H9 (cell line): ENCODE results near the gene CERK. TPM values are rescaled to one million over a fixed set of nuclear protein-coding genes. Genes with fewer than 3 reads are reported as not detected.

Source experiments
- DNase-seq: peaks from one replicate; pipeline ENCODE4 v3.0.0-alpha.2; 2017
- H2AFZ ChIP-seq: one replicate; pipeline ENCODE4 v1.6.1; 2013; ENCODE audit warnings: mild to moderate bottlenecking, low read length, control low read depth, moderate library complexity
- H2AK5ac ChIP-seq: 2 replicates; pipeline ENCODE4 v1.6.1; 2013; ENCODE audit warnings: low read length, control low read depth, mixed read lengths; ENCODE audit not compliant: insufficient read length
- H2BK120ac ChIP-seq: one replicate; pipeline ENCODE4 v1.6.1; 2013; ENCODE audit warnings: low read depth, mild to moderate bottlenecking, low read length, control low read depth, inconsistent platforms; ENCODE audit not compliant: poor library complexity, severe bottlenecking
- H2BK12ac ChIP-seq: 2 replicates; pipeline ENCODE4 v1.6.1; 2013; ENCODE audit warnings: low read length, control low read depth, mixed read lengths, low read depth; ENCODE audit not compliant: insufficient read length
- H2BK15ac ChIP-seq: 2 replicates; pipeline ENCODE4 v1.6.1; 2013; ENCODE audit warnings: low read depth, low read length, control low read depth
- H2BK20ac ChIP-seq: one replicate; pipeline ENCODE4 v1.6.1; 2013; ENCODE audit warnings: low read depth, mild to moderate bottlenecking, low read length, control low read depth, inconsistent platforms; ENCODE audit not compliant: poor library complexity, severe bottlenecking
- H2BK5ac ChIP-seq: 2 replicates; pipeline ENCODE4 v1.6.1; 2013; ENCODE audit warnings: low read length, control low read depth, mixed read lengths; ENCODE audit not compliant: insufficient read length
- H3K14ac ChIP-seq: 2 replicates; pipeline ENCODE4 v1.6.1; 2013; ENCODE audit warnings: low read length, control low read depth; ENCODE audit not compliant: insufficient read depth
- H3K18ac ChIP-seq: 2 replicates; pipeline ENCODE4 v1.6.1; 2013; ENCODE audit warnings: low read depth, mild to moderate bottlenecking, mixed read lengths, low read length, control low read depth; ENCODE audit not compliant: insufficient read length
- H3K23ac ChIP-seq: 2 replicates; pipeline ENCODE4 v1.6.1; 2013; ENCODE audit warnings: low read length, control low read depth, mixed read lengths, low read depth; ENCODE audit not compliant: insufficient read length
- H3K23me2 ChIP-seq: 2 replicates; pipeline ENCODE4 v1.6.1; 2013; ENCODE audit warnings: low read depth, mild to moderate bottlenecking, mixed read lengths, low read length, control low read depth; ENCODE audit not compliant: insufficient read length, poor library complexity, severe bottlenecking
- H3K27ac ChIP-seq: 2 replicates; pipeline ENCODE4 v1.5.1; 2013; ENCODE audit warnings: low read length, control low read depth, mixed read lengths, low read depth; ENCODE audit not compliant: insufficient read length
- H3K27me3 ChIP-seq: 2 replicates; pipeline ENCODE4 v1.6.1; 2013; ENCODE audit warnings: low read length, control low read depth, inconsistent platforms; ENCODE audit not compliant: insufficient read depth
- H3K4ac ChIP-seq: 2 replicates; pipeline ENCODE4 v1.6.1; 2013; ENCODE audit warnings: low read depth, mild to moderate bottlenecking, control low read depth, inconsistent platforms, low read length, moderate library complexity
- H3K4me1 ChIP-seq: 2 replicates; pipeline ENCODE4 v1.6.1; 2013; ENCODE audit warnings: low read length, control low read depth, inconsistent platforms; ENCODE audit not compliant: insufficient read depth
- H3K4me2 ChIP-seq: 2 replicates; pipeline ENCODE4 v1.6.1; 2013; ENCODE audit warnings: low read length, control low read depth, mixed read lengths; ENCODE audit not compliant: insufficient read length, insufficient read depth
- H3K56ac ChIP-seq: 2 replicates; pipeline ENCODE4 v1.6.1; 2013; ENCODE audit warnings: low read depth, mild to moderate bottlenecking, mixed read lengths, low read length, control low read depth; ENCODE audit not compliant: insufficient read length
- H3K79me1 ChIP-seq: 2 replicates; pipeline ENCODE4 v1.6.1; 2013; ENCODE audit warnings: low read depth, mild to moderate bottlenecking, moderate library complexity, low read length, control low read depth, inconsistent platforms; ENCODE audit not compliant: insufficient read depth, poor library complexity, severe bottlenecking
- H3K79me2 ChIP-seq: 2 replicates; pipeline ENCODE4 v1.6.1; 2013; ENCODE audit warnings: low read length, control low read depth, inconsistent platforms; ENCODE audit not compliant: insufficient read depth
- H3K9ac ChIP-seq: 2 replicates; pipeline ENCODE4 v1.6.1; 2013; ENCODE audit warnings: low read length, control low read depth, mixed read lengths; ENCODE audit not compliant: insufficient read length; ENCODE audit errors: extremely low read depth
- H3K9me3 ChIP-seq: one replicate; pipeline ENCODE4 v1.6.1; 2013; ENCODE audit warnings: low read depth, low read length, inconsistent platforms; ENCODE audit not compliant: control insufficient read depth
- H3T11ph ChIP-seq: one replicate; pipeline ENCODE4 v1.6.1; 2013; ENCODE audit warnings: mild to moderate bottlenecking, low read length, control low read depth, inconsistent platforms
- H4K20me1 ChIP-seq: one replicate; pipeline ENCODE4 v1.6.1; 2013; ENCODE audit not compliant: control insufficient read depth, insufficient read length, insufficient read depth
- H4K5ac ChIP-seq: 2 replicates; pipeline ENCODE4 v1.6.1; 2013; ENCODE audit warnings: low read depth, mild to moderate bottlenecking, mixed read lengths, low read length, control low read depth; ENCODE audit not compliant: insufficient read length
- H4K8ac ChIP-seq: replicated peaks from 2 replicates; pipeline ENCODE4 v1.6.1; 2013; ENCODE audit warnings: low read length, control low read depth, mixed read lengths, low read depth; ENCODE audit not compliant: insufficient read length
- H4K91ac ChIP-seq: 2 replicates; pipeline ENCODE4 v1.6.1; 2013; ENCODE audit warnings: low read depth, mild to moderate bottlenecking, moderate library complexity, mixed read lengths, low read length, control low read depth; ENCODE audit not compliant: insufficient read length
- H3K27ac Mint-ChIP-seq, 3 experiments: 2 replicates in 2 of 3; 3 replicates in 1 of 3; pipeline ENCODE4 v1.8.0; 2020 to 2021; ENCODE audit warnings: mixed read lengths in 3 of 3, mild to moderate bottlenecking in 1 of 3, moderate library complexity in 1 of 3
- H3K27me3 Mint-ChIP-seq: 2 replicates; pipeline ENCODE4 v1.8.0; 2021; ENCODE audit warnings: low read depth, mild to moderate bottlenecking, moderate library complexity, mixed read lengths
- H3K36me3 Mint-ChIP-seq, 3 experiments: 2 replicates in 2 of 3; 3 replicates in 1 of 3; pipeline ENCODE4 v1.8.0; 2020 to 2021; ENCODE audit warnings: low read depth in 3 of 3, mixed read lengths in 3 of 3; ENCODE audit not compliant: insufficient read depth in 1 of 3
- H3K4me1 Mint-ChIP-seq, 2 experiments: 2 replicates each; pipeline ENCODE4 v1.8.0; 2020; ENCODE audit warnings: mixed read lengths in 2 of 2
- H3K4me3 Mint-ChIP-seq, 2 experiments: 2 replicates in 1 of 2; 3 replicates in 1 of 2; pipeline ENCODE4 v1.8.0; 2020 to 2021; ENCODE audit warnings: mild to moderate bottlenecking in 2 of 2, mixed read lengths in 2 of 2, moderate library complexity in 1 of 2
- H3K9me3 Mint-ChIP-seq, 2 experiments: 2 replicates in 1 of 2; 3 replicates in 1 of 2; pipeline ENCODE4 v1.8.0; 2020; ENCODE audit warnings: mild to moderate bottlenecking in 2 of 2, mixed read lengths in 2 of 2, moderate library complexity in 1 of 2
- WGBS: extraction: QIAGEN DNeasy Blood & Tissue Kit; methylation state at CpG from one replicate; pipeline ENCODE4 v1.1.7; 2013; ENCODE audit warnings: missing lambda C conversion rate, low lambda C conversion rate, mixed read lengths; ENCODE audit not compliant: insufficient read length; ENCODE audit errors: extremely low coverage; 5-methylcytosine and 5-hydroxymethylcytosine counted together
- total RNA-seq: library from RNA; stranded (reverse); gene quantifications from 2 replicates; pipeline ENCODE4 v1.2.1, GENCODE V29; 2021
- TF ChIP-seq, protein P1 (sequence below): fragments of 200-600 bp; sonication (generic); conservative IDR thresholded peaks from 3 replicates; pipeline ENCODE4 v1.8.0; 2021; ENCODE audit warnings: antibody characterized with exemption, mild to moderate bottlenecking

CERK gene
- total RNA-seq, 1 experiment from 2014 or later: 47.1 TPM

- no peak overlapping the region for H4K5ac ChIP-seq
- no peak overlapping the region; a peak in 1 of 5 replicates for H3K4me3 Mint-ChIP-seq
- WGBS: no CpG with 5 or more reads among the region's 11 CpGs
- H2AFZ ChIP-seq: no peak overlapping the region
- no peak overlapping the region for H2BK15ac ChIP-seq
- H3K9me3 Mint-ChIP-seq: no peaks in the 10 kb centered on the region
- H3K4me2 ChIP-seq: no peak overlapping the region
- no peak overlapping the region for H3K27ac ChIP-seq
- no peak for DNase-seq
- H3K79me2 ChIP-seq: peaks cover 23% of the 10 kb centered on the region; the same call in 1 of the 2 replicates
- H3K4me1 ChIP-seq: no peaks in the 10 kb centered on the region
- no peaks in the 10 kb centered on the region for H3K27me3 ChIP-seq
- H4K20me1 ChIP-seq: peaks cover 2% of the 10 kb centered on the region
- H3K4me1 Mint-ChIP-seq: peaks cover 5 to 11% of the 10 kb centered on the region in 2 experiments
- peaks cover 3% of the 10 kb centered on the region for H3K79me1 ChIP-seq
- H3K14ac ChIP-seq: no peak overlapping the region
- H4K91ac ChIP-seq: no peak overlapping the region
- no peak overlapping the region for H4K8ac ChIP-seq
- no peak overlapping the region for H3K4ac ChIP-seq
- H2BK12ac ChIP-seq: no peak overlapping the region
- H3K18ac ChIP-seq: no peak overlapping the region
- no peak overlapping the region for H3K56ac ChIP-seq
- H3K36me3 Mint-ChIP-seq: peaks cover 0 to 19% (median 3%) of the 10 kb centered on the region in 3 experiments; a peak in 4 of 7 replicates
- no peak overlapping the region for H2BK20ac ChIP-seq
- H3K27ac Mint-ChIP-seq: peak overlapping the region; percentile 16 to 81 (median 17); a peak in 4 of 7 replicates
- H3K9ac ChIP-seq: no peak overlapping the region
- peaks cover 8% of the 10 kb centered on the region for H3K23me2 ChIP-seq
- no peak overlapping the region for H2AK5ac ChIP-seq
- TF ChIP-seq, protein P1, sequence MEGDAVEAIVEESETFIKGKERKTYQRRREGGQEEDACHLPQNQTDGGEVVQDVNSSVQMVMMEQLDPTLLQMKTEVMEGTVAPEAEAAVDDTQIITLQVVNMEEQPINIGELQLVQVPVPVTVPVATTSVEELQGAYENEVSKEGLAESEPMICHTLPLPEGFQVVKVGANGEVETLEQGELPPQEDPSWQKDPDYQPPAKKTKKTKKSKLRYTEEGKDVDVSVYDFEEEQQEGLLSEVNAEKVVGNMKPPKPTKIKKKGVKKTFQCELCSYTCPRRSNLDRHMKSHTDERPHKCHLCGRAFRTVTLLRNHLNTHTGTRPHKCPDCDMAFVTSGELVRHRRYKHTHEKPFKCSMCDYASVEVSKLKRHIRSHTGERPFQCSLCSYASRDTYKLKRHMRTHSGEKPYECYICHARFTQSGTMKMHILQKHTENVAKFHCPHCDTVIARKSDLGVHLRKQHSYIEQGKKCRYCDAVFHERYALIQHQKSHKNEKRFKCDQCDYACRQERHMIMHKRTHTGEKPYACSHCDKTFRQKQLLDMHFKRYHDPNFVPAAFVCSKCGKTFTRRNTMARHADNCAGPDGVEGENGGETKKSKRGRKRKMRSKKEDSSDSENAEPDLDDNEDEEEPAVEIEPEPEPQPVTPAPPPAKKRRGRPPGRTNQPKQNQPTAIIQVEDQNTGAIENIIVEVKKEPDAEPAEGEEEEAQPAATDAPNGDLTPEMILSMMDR: no peak
- H3K9me3 ChIP-seq: no peaks in the 10 kb centered on the region
- H3T11ph ChIP-seq: no peak overlapping the region
- H3K27me3 Mint-ChIP-seq: no peaks in the 10 kb centered on the region
- no peak overlapping the region for H2BK120ac ChIP-seq
- H3K23ac ChIP-seq: no peak overlapping the region
- H2BK5ac ChIP-seq: no peak overlapping the region
Measured at GRCh38 chr22:46767249-46767985, 29.4 kb upstream of the CERK start.
